H1 (cell line): Measurements from ENCODE around the gene ELP4. TPM values are rescaled to one million over a fixed set of nuclear protein-coding genes. Genes with fewer than 3 reads are reported as not detected.

ENCODE experiments used
- CTCF ChIA-PET: fragments of 300-600 bp; sonication (Branson Sonifier 250); formaldehyde crosslinking; loops from one replicate; lab custom pipeline; 2021; ENCODE audit not compliant: partially characterized antibody; lab: Charles Lee
- POLR2A ChIA-PET: fragments of 300-600 bp; sonication (Branson Sonifier 250); formaldehyde crosslinking; loops from one replicate; lab custom pipeline; 2021; ENCODE audit warnings: inconsistent platforms; ENCODE audit not compliant: partially characterized antibody; lab: Charles Lee
- DNase-seq, 2 experiments: peaks; one replicate each; pipeline versions ENCODE4 v3.0.0 to v3.0.0-alpha.2; 2010 to 2022; ENCODE audit warnings: low spot score in 2 of 2, low read depth in 1 of 2, mixed read lengths in 1 of 2
- FAIRE-seq: peaks from 2 replicates; lab custom pipeline; 2011; peaks lifted over from hg19 to GRCh38; lab: Jason Lieb, UNC
- H2AFZ ChIP-seq: 2 replicates; pipeline ENCODE4 v1.8.1; 2012; ENCODE audit warnings: low read length, inconsistent platforms
- H2AK5ac ChIP-seq: 2 replicates; pipeline ENCODE4 v1.6.1; 2013; ENCODE audit warnings: low read depth, low read length
- H2BK120ac ChIP-seq: replicated peaks from 2 replicates; pipeline ENCODE3; 2013; ENCODE audit warnings: low read depth, low read length, inconsistent platforms
- H2BK12ac ChIP-seq: 2 replicates; pipeline ENCODE4 v1.6.1; 2013; ENCODE audit warnings: low read depth, low read length
- H2BK15ac ChIP-seq: 2 replicates; pipeline ENCODE4 v1.6.1; 2013; ENCODE audit warnings: low read length
- H2BK20ac ChIP-seq: 2 replicates; pipeline ENCODE4 v1.6.1; 2013; ENCODE audit warnings: low read length
- H2BK5ac ChIP-seq: 2 replicates; pipeline ENCODE4 v1.6.1; 2013; ENCODE audit warnings: low read depth, low read length
- H3K14ac ChIP-seq: 2 replicates; pipeline ENCODE4 v1.6.1; 2013; ENCODE audit warnings: inconsistent platforms; ENCODE audit not compliant: insufficient read length
- H3K18ac ChIP-seq: 2 replicates; pipeline ENCODE4 v1.6.1; 2013; ENCODE audit warnings: low read length; ENCODE audit errors: extremely low read depth
- H3K23ac ChIP-seq: 2 replicates; pipeline ENCODE4 v1.6.1; 2013; ENCODE audit warnings: inconsistent platforms; ENCODE audit not compliant: insufficient read length
- H3K23me2 ChIP-seq: 2 replicates; pipeline ENCODE4 v1.6.1; 2013; ENCODE audit warnings: low read depth, low read length
- H3K27ac ChIP-seq: 2 replicates; pipeline ENCODE4 v1.6.1; 2011; ENCODE audit warnings: low read depth, low read length, inconsistent platforms
- H3K27me3 ChIP-seq, 4 experiments: replicated peaks in 1 of 4; 1 replicate in 1 of 4; 2 replicates in 3 of 4; pipeline versions ENCODE4 v1.6.1 to v1.8.1; 2011 to 2013; ENCODE audit warnings: low read length in 3 of 4, mild to moderate bottlenecking in 3 of 4, inconsistent platforms in 2 of 4, mixed read lengths in 2 of 4, moderate library complexity in 1 of 4; ENCODE audit not compliant: control insufficient read depth in 3 of 4, insufficient read depth in 3 of 4; ENCODE audit errors: extremely low read depth in 1 of 4
- H3K36me3 ChIP-seq, 4 experiments: 2 replicates each; pipeline versions ENCODE4 v1.6.1 to v1.8.1; 2011 to 2013; ENCODE audit warnings: mild to moderate bottlenecking in 4 of 4, low read length in 3 of 4, moderate library complexity in 2 of 4, control low read depth in 1 of 4, inconsistent platforms in 1 of 4; ENCODE audit not compliant: insufficient read depth in 4 of 4, control insufficient read depth in 2 of 4
- H3K4ac ChIP-seq: replicated peaks from 2 replicates; pipeline ENCODE3; 2013; ENCODE audit warnings: low read length, low read depth, mixed read lengths, inconsistent platforms; ENCODE audit not compliant: insufficient read length
- H3K4me1 ChIP-seq, 4 experiments: replicated peaks in 1 of 4; 1 replicate in 1 of 4; 2 replicates in 3 of 4; pipeline versions ENCODE4 v1.6.1 to v1.8.1; 2011 to 2013; ENCODE audit warnings: low read length in 3 of 4, inconsistent platforms in 2 of 4, mixed read lengths in 1 of 4; ENCODE audit not compliant: insufficient read depth in 4 of 4, control insufficient read depth in 3 of 4
- H3K4me2 ChIP-seq, 2 experiments: 2 replicates each; pipeline versions ENCODE4 v1.6.1 to v1.8.1; 2011 to 2013; ENCODE audit warnings: low read depth in 2 of 2, low read length in 2 of 2, control low read depth in 1 of 2, inconsistent platforms in 1 of 2, mild to moderate bottlenecking in 1 of 2; ENCODE audit not compliant: insufficient read depth in 1 of 2
- H3K4me3 ChIP-seq, 4 experiments: fragments of 200-600, 300-600 bp in 1 of 4; sonication (generic), shearing (Covaris generic), sonication (Bioruptor Twin) in 1 of 4; 2 replicates each; pipeline versions ENCODE4 v1.5.1 to v1.8.1; 2011 to 2016; ENCODE audit warnings: low read length in 4 of 4, low read depth in 3 of 4, control low read depth in 2 of 4, inconsistent platforms in 2 of 4, mild to moderate bottlenecking in 2 of 4, mixed read lengths in 1 of 4, moderate library complexity in 1 of 4; ENCODE audit not compliant: insufficient read depth in 2 of 4; ENCODE audit errors: extremely low read depth in 1 of 4
- H3K56ac ChIP-seq: replicated peaks from 2 replicates; pipeline ENCODE3; 2013; ENCODE audit warnings: low read depth, mild to moderate bottlenecking, mixed read lengths, low read length, inconsistent platforms; ENCODE audit not compliant: insufficient read length
- H3K79me1 ChIP-seq: 2 replicates; pipeline ENCODE4 v1.6.1; 2013; ENCODE audit warnings: low read depth, low read length, control low read depth
- H3K79me2 ChIP-seq, 2 experiments: 2 replicates each; pipeline versions ENCODE4 v1.6.1 to v1.8.1; 2012 to 2013; ENCODE audit warnings: low read length in 2 of 2, mild to moderate bottlenecking in 2 of 2, inconsistent platforms in 1 of 2; ENCODE audit not compliant: insufficient read depth in 2 of 2, control insufficient read depth in 1 of 2
- H3K9ac ChIP-seq, 4 experiments: replicated peaks in 1 of 4; 1 replicate in 1 of 4; 2 replicates in 3 of 4; pipeline versions ENCODE4 v1.6.1 to v1.8.1; 2011 to 2013; ENCODE audit warnings: low read depth in 3 of 4, low read length in 3 of 4, control low read depth in 2 of 4, mild to moderate bottlenecking in 2 of 4, moderate library complexity in 2 of 4, inconsistent platforms in 1 of 4; ENCODE audit errors: extremely low read depth in 1 of 4
- H3K9me3 ChIP-seq, 2 experiments: 2 replicates each; pipeline versions ENCODE4 v1.6.1 to v1.8.1; 2012 to 2013; ENCODE audit warnings: mild to moderate bottlenecking in 2 of 2, moderate library complexity in 2 of 2, control low read depth in 1 of 2, inconsistent platforms in 1 of 2, low read depth in 1 of 2, low read length in 1 of 2, mixed read lengths in 1 of 2; ENCODE audit not compliant: insufficient read depth in 2 of 2
- H4K20me1 ChIP-seq, 2 experiments: replicated peaks in 1 of 2; 2 replicates each; pipeline versions ENCODE3 to v1.8.1; 2011 to 2013; ENCODE audit warnings: inconsistent platforms in 2 of 2, low read length in 2 of 2, mild to moderate bottlenecking in 1 of 2; ENCODE audit not compliant: insufficient read depth in 2 of 2, control insufficient read depth in 1 of 2
- H4K5ac ChIP-seq: 2 replicates; pipeline ENCODE4 v1.6.1; 2013; ENCODE audit warnings: low read length, low read depth, mixed read lengths, inconsistent platforms; ENCODE audit not compliant: insufficient read length
- H4K8ac ChIP-seq: 2 replicates; pipeline ENCODE4 v1.8.0; 2013; ENCODE audit warnings: mild to moderate bottlenecking, moderate library complexity, low read length, inconsistent platforms; ENCODE audit not compliant: insufficient read depth; ENCODE audit errors: extremely low read depth
- H4K91ac ChIP-seq: replicated peaks from 2 replicates; pipeline ENCODE3; 2013; ENCODE audit warnings: low read length, mixed read lengths, inconsistent platforms; ENCODE audit not compliant: insufficient read length
- BRCA1 ChIP-seq: IDR thresholded peaks from 2 replicates; pipeline ENCODE4 v1.6.1; 2012; ENCODE audit warnings: low read depth, low read length, improper control_type of control experiment
- CREB1 ChIP-seq: IDR thresholded peaks from 2 replicates; pipeline ENCODE4 v1.6.1; 2012; ENCODE audit warnings: inconsistent platforms
- CTBP2 ChIP-seq: IDR thresholded peaks from 2 replicates; pipeline ENCODE4 v1.7.0; 2011; ENCODE audit warnings: borderline replicate concordance, mild to moderate bottlenecking, moderate library complexity, mixed read lengths, low read length; ENCODE audit not compliant: insufficient read depth, insufficient read length
- EP300 ChIP-seq, 2 experiments: IDR thresholded peaks; 1 replicate in 1 of 2; 2 replicates in 1 of 2; pipeline ENCODE4 v1.6.1; 2011 to 2012; ENCODE audit warnings: low read depth in 2 of 2, low read length in 2 of 2, mild to moderate bottlenecking in 2 of 2, borderline replicate concordance in 1 of 2, inconsistent platforms in 1 of 2, moderate library complexity in 1 of 2
- EZH2 ChIP-seq: fragments of 200-600 bp; sonication (generic); IDR thresholded peaks from 2 replicates; pipeline ENCODE4 v1.7.1; 2012; ENCODE audit warnings: low read depth, mild to moderate bottlenecking, moderate library complexity, low read length, inconsistent platforms; ENCODE audit not compliant: severe bottlenecking
- FOSL1 ChIP-seq: IDR thresholded peaks from 2 replicates; pipeline ENCODE4 v1.6.1; 2011; ENCODE audit warnings: mild to moderate bottlenecking, low read depth, low read length, moderate library complexity; ENCODE audit not compliant: insufficient read depth
- NANOG ChIP-seq: IDR thresholded peaks from 2 replicates; pipeline ENCODE4 v1.6.1; 2011; ENCODE audit warnings: low read length, low read depth, mild to moderate bottlenecking, inconsistent platforms; ENCODE audit not compliant: insufficient read depth, poor library complexity, severe bottlenecking
- POLR2A ChIP-seq, 2 experiments: IDR thresholded peaks; 1 replicate in 1 of 2; 2 replicates in 1 of 2; pipeline ENCODE4 v1.6.1; 2011; ENCODE audit warnings: low read depth in 2 of 2, low read length in 2 of 2, mild to moderate bottlenecking in 2 of 2; ENCODE audit errors: control extremely low read depth in 1 of 2
- POLR2AphosphoS5 ChIP-seq: IDR thresholded peaks from 2 replicates; pipeline ENCODE4 v1.6.1; 2011; ENCODE audit warnings: low read depth, low read length
- POU5F1 ChIP-seq: IDR thresholded peaks from 2 replicates; pipeline ENCODE4 v1.6.1; 2011; ENCODE audit warnings: low read depth, mild to moderate bottlenecking, low read length, moderate library complexity
- RBBP5 ChIP-seq: IDR thresholded peaks from 2 replicates; pipeline ENCODE4 v1.7.1; 2012; ENCODE audit warnings: low read depth, mild to moderate bottlenecking, inconsistent platforms, low read length, moderate library complexity, borderline replicate concordance
- SIRT6 ChIP-seq: IDR thresholded peaks from one replicate; pipeline ENCODE4 v1.7.1; 2012; ENCODE audit warnings: low read length, inconsistent platforms
- SP1 ChIP-seq: IDR thresholded peaks from 2 replicates; pipeline ENCODE4 v1.6.1; 2011; ENCODE audit warnings: low read depth, low read length
- SP4 ChIP-seq: IDR thresholded peaks from 2 replicates; pipeline ENCODE4 v1.6.1; 2012; ENCODE audit warnings: low read length, inconsistent platforms
- SRF ChIP-seq: IDR thresholded peaks from 2 replicates; pipeline ENCODE4 v1.6.1; 2011; ENCODE audit warnings: mild to moderate bottlenecking, low read depth, low read length, moderate library complexity
- ZNF274 ChIP-seq: IDR thresholded peaks from 2 replicates; pipeline ENCODE4 v1.7.0; 2012; ENCODE audit warnings: low read length, borderline replicate concordance; ENCODE audit errors: extremely low read depth
- WGBS, 2 experiments: shearing (Covaris generic) in 1 of 2; methylation state at CpG; one replicate each; pipeline versions ENCODE4 v1.1.6 to v1.1.7; 2013 to 2015; ENCODE audit warnings: low lambda C conversion rate in 2 of 2, mixed read lengths in 2 of 2, inconsistent platforms in 1 of 2, low coverage in 1 of 2, missing lambda C conversion rate in 1 of 2; ENCODE audit not compliant: insufficient replicate concordance in 2 of 2, insufficient coverage in 1 of 2, insufficient read length in 1 of 2; ENCODE audit errors: extremely low coverage in 1 of 2, missing lambda C conversion rate in 1 of 2; 5-methylcytosine and 5-hydroxymethylcytosine counted together
- polyA plus RNA-seq, 7 experiments: library from polyadenylated mRNA; depleted of rRNA in 3 of 7; stranded (reverse) in 5 of 7; unstranded in 2 of 7; fragments of >200 nt in 5 of 7; fragments of 200-250 nt in 2 of 7; gene quantifications; 1 replicate in 5 of 7; 2 replicates in 1 of 7; 4 replicates in 1 of 7; pipeline versions ENCODE4 v1.2.1 to v1.2.3, GENCODE V29; 2011 to 2013; ENCODE audit warnings: missing spikeins in 2 of 7, mixed read lengths in 2 of 7
- total RNA-seq: library from RNA; stranded (reverse); fragmentation: NEBNext Ultra II Directional; extraction: Animal tissue kit (Norgen Biotek cat#: 25700); gene quantifications from 2 replicates; pipeline ENCODE4 v1.2.1, GENCODE V29; 2021

ELP4 gene
- total and polyA plus RNA-seq, 2 of the 8 experiments (the other 6 are each of a cell fraction or from before 2014, with no cell fraction given) = 14.0 to 18.6 TPM

GRCh38 chr11:31779374-31779791 lies 269.8 kb downstream of the ELP4 start:
- Histone ChIP-seq H3K14ac (no peak overlapping the region), H3K4me2 (no peak overlapping the region), H4K5ac (no peak overlapping the region), H3K4ac (no peak overlapping the region), H3K9me3 (no peaks in the 10 kb centered on the region), H3K56ac (no peak overlapping the region), H2BK20ac (no peak overlapping the region), H3K4me3 (no peak overlapping the region), H3K79me2 (no peaks in the 10 kb centered on the region), H2BK5ac (no peak overlapping the region), H4K8ac (no peak overlapping the region), H3K79me1 (no peaks in the 10 kb centered on the region), H2AFZ (no peak overlapping the region), H2BK120ac (no peak overlapping the region), H3K23me2 (no peaks in the 10 kb centered on the region), H4K20me1 (no peaks in the 10 kb centered on the region), H4K91ac (no peak overlapping the region), H3K27me3 (no peaks in the 10 kb centered on the region), H2AK5ac (no peak overlapping the region), H3K9ac (no peak overlapping the region), H3K18ac (no peak overlapping the region), H3K4me1 (peaks cover 0 to 3% (median 2%) of the 10 kb centered on the region in 4 experiments; a peak in 1 of 7 replicates), H3K36me3 (no peaks in the 10 kb centered on the region), H2BK12ac (no peak overlapping the region), H3K23ac (no peak overlapping the region), H3K27ac (no peak overlapping the region), H2BK15ac (no peak overlapping the region)
- no peak for DNase-seq
- CTCF ChIA-PET = interaction anchor here (1.0 kb wide), 1 partner anchor 139 kb away, joined by 3 read pairs; no protein-coding TSS in a partner anchor
- WGBS, 2 experiments = 80% methylated on average over 6 of the region's 6 CpGs; no CpG with 5 or more reads in 1 of the 2 experiments
- FAIRE-seq = no peak
- POLR2A ChIA-PET = no interaction called here
- TF ChIP-seq SP1 (no peak), POU5F1 (no peak), SP4 (no peak), RBBP5 (no peak), CTBP2 (no peak), ZNF274 (no peak), SRF (no peak), NANOG (no peak), SIRT6 (no peak), BRCA1 (no peak), EP300 (IDR thresholded peaks at IDR 0.05; ENCODE audit: borderline replicate concordance in 1 of 2, low read depth in 2 of 2, low read length in 2 of 2) (no peak), FOSL1 (no peak), POLR2AphosphoS5 (no peak), POLR2A (IDR thresholded peaks at IDR 0.05; ENCODE audit: control extremely low read depth in 1 of 2, low read depth in 2 of 2, low read length in 2 of 2) (no peak), CREB1 (no peak), EZH2 (no peak)
